CD4-positive, alpha-beta T cell treated with Interferon gamma for 1 hour (primary cell): Measurements from ENCODE around the gene LRRC1.

Source experiments
- DNase-seq: peaks from one replicate; pipeline ENCODE4 v3.0.0-alpha.2; 2020

LRRC1 gene

DNA sequence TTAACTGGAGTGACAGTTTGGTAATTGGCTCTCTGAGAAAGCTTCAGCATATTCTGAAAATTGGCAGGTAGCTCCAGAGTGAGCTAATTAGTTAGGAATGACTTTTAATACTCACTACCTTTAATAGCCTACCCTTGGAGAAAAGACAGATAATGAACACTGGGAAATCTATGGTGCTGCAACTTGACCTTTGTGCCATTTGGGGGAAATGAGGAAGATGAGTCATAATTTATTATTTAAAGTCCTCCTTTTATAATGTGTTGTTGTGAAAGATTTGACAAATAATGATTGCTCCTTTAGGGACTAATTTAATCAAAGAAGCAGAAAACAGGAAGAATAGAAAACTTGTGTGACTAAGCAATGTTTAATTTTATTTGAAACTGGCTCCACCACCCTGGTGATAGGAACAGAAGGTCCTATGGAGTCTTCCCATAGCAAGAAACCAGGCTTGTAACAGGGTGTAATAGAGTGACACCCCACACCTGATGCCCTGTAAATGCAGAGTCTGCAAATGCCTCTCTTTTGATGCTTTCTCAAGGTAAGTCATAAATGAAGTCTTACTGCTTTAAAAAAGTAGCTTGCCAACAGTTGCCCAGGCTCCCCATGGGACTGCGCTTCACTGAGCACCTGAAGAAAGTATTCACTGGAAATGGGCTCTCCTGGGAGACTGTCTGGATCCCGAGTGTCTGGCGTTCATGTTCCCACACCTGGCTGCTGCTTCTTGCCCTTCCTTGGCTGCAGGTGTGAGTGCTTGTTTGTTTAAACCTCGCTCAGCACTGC, 134.4 kb downstream of the LRRC1 start:
- DNase-seq, result no peak

DNA sequence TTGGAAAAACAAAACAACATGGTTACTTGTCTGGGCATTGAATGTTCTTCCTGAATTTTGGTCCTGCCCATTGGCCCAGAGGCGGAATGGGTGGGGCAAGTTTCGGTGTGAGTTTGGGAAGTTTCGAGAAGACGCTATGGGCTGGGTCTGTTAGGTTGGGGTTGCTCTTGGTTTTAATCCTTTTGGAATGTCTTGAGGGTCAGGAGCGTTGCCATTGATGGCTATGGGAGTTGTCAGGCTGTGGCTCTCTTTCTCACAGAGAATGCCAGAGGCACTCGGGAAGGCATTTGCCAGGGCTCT, 135.0 kb downstream of the LRRC1 start:
- DNase-seq, result no peak

DNA sequence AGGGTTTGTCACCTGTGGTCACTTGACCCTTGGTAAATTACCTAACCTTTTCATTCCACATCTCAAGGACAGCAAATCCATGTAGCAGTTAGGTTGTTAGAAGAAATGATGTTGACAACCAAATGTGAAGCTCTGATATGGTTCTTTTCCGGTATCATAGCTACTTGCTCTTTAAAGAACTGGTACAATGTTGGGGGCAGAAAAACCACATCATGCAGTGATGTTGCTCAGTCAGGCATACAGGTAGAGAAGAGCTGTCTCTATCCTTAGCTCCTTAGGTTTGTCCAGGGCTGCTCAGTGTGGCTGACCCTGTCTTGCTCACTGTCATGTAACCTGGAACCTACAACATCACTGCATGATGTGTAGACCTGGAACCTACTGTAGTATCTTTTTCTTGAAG, 135.5 kb downstream of the LRRC1 start:
- no peak for DNase-seq

DNA sequence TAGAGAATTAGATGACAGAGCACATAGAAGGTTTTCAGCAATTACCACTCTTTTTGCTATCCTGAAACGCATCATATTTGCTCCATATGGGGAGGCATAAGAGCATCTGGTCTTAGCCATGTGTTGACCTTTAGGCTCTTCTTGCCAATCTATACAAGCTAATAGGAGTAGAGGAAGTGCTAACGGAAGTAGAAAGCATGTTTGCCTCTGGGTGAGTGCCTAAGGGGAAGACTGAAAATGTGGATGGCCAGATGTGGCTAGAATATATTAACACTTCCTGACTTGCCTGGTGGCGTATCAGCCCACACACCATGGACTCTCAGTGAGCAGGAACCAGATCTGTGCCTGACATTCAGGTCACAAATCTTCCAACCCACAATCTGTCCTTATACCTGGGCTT, 136.3 kb downstream of the LRRC1 start:
- no peak for DNase-seq

DNA sequence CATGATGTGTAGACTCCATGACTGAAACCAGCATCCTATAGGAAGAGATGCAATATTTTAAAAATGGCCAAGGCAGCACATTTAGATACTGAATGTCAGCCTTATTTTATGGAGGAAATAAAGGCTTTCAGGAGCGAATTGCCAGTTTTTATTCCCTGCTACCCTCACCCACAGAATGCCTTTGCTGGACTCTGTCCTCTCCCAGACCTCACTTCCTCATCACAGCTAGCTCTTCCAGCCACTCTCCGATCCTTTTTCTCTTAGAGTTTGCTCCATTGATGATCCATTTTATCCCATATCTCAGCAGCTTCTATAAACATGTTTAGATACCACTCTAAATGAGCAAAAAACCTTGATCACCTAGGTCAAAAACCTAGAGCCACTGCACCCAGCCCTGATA, 137.7 kb downstream of the LRRC1 start:
- DNase-seq, result no peak

DNA sequence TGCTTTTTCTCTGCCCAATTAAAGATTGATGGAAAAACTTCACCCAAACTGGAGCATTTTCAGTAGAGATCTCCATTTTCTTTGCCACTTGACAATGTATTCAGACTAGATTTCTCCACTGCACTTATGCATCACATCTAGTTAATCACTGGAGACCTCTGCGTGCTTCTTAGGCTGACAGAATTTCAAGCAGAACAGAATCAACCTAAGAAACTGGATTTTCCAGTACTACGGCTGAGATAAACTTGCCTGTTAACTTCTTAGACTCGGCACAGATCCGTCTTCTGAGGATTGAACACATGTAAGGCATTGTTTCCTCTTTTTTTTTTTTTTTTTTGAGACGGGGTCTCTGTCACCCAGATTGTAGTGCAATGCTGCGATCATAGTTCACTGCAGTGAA, 139.2 kb downstream of the LRRC1 start:
- DNase-seq, result no peak

DNA sequence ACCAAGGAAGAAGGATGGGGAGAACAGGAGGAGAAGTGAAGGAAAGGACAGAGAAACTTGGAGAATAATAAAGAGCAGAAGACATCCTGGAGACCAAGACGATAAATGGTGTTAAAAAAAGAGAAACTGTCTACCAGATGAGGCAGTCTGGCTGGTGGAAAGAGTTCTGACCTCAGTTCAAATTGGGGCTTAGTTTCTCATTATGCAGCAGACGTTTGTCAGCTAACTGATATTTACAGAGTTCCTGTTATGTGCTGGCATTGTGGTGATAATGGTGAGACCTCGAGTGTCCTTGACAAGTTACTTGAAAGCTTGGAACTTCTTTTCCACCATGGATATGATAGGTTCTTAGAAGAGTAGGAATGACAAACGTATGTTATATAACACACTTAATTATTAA, 142.7 kb downstream of the LRRC1 start:
- DNase-seq, result no peak

DNA sequence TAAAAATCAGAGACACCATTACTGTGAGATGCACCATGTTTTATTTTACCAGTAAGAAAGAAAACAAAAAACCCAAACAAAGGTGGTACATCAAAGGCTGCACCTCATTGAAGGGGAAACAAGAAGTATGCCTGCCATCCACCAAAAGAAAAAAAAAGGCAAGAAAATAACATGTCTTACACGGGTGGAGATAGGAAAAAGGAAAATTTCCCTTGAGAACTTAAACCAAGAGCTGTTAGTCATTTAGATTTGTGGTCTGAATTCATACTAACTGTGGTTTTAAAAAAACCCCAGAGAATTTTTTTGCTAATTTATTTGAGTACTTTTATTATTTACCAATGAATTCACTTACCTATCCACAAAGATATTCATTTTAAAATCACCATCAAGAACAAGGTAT, 144.0 kb downstream of the LRRC1 start:
- DNase-seq, result no peak

DNA sequence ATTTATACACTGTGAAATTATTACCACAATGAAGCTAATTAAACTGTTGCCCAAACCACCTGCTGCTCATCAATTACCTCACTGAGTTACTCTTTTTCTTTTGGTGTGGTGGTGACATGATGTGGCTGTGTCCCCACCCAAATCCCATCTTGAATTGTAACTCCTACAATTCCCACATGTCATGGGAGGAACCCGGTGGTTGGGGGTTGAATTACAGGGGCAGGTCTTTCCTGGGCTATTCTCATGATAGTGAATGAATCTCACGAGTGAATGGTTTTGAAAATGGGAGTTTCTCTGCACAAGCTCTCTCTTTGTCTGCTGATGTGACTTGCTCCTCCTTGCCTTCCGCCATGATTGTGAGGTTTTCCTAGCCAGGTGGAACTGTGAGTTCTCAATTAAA, 145.0 kb downstream of the LRRC1 start:
- DNase-seq, result no peak

DNA sequence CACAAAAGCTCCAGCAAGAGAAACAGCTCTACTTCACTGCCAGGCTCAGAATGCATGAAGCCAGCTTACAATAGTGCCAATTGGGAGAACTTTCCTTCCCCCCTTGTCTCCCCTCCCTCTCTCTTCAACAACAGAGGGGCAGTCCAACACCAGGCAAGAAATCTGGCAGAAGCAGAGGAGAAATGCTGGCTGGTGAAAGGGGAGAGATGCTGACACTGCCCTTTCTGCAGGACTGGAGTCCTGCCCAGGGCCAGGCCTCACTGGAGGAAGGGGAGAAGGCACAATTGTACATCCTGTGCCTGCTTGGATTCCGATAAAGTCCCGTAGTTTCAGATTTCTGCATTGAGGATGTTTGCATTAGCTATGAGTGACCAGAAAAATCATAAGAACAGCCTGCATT, 148.6 kb downstream of the LRRC1 start:
- no peak for DNase-seq

DNA sequence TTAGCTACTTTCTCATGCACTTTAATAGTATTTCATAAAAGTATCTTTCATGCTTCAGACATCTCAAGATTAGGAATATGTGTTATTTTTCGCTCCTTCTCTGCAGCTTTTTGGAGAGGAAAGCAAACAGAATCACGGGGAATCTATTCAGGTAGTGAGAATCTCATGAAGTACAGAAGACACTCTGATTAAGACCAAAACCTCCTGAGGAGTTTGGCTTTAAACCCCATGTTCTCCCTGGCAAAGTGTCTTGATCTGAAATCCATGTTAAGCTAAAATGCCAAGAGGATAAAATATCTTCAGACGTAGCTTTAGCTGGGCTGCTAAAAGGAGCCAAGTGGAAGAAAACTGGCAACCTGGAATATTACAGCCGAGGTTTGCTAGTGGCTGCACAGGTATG, 149.3 kb downstream of the LRRC1 start:
- DNase-seq, result no peak

DNA sequence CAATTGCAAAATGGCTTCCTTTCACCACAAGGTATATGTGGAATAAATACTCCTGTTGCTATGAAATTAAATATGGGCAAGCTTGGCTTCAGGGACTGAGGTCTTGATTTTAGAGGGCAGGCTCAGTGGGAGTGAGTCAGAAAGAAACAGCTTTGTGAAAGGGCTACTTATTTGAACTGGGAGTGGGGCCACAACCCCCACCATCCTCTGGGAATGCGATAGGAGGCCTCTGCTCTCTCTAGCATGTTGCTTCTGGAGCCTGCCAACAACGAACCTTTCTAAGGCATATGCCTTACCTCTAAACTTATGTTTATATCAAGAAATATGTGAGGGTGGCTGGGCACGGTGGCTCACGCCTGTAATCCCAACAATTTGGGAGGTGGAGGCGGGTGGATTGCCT, 149.7 kb downstream of the LRRC1 start:
- DNase-seq, result no peak

DNA sequence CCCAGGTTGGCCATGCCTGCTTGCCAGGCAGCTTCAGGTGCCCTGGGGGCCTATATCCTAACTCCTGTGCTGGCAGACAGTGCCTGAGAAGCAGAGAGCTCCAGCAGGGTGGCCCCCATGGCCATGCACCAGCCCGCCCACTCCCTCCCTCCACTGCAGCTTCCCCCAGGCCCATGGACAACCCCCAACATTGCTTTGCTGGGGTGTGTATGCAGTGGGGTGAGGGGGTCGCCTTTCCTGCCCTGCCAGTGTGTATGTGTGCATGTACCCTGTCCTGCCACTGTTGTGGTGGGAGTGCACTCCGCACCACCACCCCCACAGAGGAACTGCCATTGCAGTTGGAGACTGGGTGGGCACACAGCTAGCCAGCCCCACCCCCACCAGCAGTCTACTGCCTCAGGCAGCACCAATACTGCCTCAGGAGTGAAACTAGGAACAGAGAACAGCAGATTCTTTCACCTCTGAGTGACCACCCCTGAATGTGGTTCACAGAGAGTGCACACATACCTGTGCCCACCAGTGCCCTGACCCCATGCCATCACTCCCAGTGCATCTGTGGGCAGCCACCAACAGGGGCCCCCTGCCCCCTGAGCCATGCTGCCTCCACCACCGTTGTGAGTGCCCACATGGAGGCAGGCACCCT, 151.1 kb downstream of the LRRC1 start:
- no peak for DNase-seq

DNA sequence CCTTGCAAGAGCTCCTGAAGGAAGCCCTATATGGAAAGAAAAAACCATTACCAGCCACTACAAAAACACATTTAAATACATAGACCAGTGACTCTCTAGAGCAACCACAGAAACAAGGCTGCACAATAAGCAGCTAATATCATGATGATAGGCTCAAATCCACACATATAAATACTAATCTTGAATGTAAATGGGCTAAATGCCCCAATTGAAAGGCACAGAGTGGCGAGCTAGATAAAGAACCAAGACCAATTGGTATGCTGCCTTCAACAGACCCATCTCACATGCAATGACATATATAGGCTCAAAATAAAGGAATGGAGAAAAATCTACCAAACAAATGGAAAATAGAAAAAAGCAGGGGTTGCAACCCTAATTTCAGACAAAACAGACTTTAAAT, 153.0 kb downstream of the LRRC1 start:
- DNase-seq, result no peak

DNA sequence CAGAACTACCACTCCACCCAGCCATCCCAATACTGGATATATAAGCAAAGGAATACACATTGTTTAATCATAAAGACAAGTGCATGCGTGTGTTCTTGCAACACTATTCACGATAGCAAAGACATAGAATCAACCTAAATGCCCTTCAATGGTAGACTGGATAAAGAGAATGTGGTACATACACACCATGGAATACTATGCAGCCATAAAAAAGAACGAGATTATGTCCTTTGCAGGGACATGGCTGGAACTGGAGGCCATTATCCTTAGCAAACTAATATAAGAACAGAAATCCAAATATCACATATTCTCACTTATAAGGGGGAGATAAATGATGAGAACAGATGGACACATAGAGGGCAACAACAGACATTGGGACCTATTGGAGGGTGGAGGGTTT, 156.6 kb downstream of the LRRC1 start:
- no peak for DNase-seq

DNA sequence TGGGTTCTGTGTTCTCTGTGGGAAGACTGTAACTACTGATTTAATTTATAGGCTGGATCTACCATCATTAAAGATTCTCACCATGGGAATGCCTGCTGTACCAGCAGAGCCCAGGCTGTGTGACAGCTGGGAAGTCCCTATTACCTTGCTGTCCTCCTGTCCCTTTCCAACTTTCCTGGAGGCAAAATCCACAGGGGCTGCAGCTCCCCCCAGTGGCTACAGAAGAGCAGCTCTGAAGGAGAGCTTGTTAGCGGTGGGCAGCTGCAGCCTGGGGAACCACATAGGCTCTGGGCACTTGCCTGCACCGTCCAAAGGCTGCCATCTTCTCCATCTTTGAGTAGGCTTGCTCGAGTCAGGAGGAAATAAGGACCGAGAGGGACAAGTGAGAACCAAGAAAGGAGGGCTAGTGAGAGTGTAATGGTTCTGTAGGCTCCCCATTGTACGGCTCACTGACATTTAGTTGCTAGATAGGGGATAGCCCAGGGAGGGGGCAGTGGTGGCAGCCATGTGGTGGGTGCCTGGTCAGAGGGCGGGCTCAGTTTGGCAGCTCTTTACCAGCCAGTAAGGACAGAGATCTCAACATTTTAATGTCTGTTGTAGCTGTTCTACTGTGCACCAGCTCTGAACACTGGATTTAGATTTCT, 161.4 kb downstream of the LRRC1 start:
- DNase-seq, result no peak

DNA sequence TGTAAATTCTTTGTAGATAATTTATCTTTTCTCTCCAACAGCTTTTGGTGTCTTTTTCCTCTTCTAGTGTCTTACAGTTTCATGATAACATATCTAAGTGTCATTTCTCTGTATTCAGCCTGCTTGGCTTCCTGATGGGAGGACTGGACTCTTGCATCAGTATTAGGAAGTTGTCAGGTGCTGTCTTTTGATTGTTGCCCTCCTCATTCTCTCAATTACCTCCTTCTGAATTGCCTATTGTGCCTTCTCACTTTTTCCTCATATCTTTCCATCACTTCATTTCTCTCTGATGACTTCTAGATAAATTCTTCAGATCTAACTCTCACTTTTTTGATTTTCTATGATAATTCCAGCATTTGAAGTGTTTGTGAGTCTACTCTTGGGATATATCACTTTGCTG, 162.0 kb downstream of the LRRC1 start:
- DNase-seq, result no peak

DNA sequence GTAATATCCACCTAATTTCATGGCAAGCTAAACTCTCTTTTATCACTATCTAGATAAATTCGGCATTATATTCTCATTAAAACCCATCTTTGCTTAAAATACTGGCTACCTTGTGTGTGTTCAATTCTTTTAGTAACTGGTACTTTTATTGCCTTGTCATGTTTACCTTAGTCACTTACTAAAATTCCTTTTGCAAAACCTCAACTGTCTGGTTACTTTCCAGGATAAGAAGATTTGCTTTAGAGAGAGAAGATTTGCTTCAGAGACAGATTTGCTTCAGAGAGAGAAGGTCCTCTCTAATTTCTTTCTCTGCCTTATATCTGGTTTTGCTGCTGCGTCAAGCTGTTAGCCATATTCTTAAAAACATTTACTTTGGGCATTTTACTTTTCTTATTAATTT, 164.9 kb downstream of the LRRC1 start:
- DNase-seq, result no peak

DNA sequence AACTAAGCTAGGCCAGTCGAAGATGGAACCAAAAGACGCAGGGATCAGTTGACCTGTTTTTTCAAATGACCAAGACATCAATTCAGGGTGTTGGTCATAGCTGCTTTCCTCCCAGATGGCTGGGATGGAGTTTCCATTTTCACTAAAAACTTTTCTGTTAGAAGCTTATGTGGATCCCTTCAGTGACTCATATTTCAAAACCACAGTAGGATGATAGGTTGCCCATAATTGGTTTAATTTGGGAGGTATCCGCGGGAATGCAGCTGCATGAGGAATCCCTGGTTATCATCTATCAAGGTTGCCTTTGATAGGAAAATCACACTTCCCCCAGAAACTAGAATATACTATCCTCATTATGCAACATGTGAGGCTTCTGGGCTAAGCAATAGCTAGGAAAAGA, 165.5 kb downstream of the LRRC1 start:
- no peak for DNase-seq

DNA sequence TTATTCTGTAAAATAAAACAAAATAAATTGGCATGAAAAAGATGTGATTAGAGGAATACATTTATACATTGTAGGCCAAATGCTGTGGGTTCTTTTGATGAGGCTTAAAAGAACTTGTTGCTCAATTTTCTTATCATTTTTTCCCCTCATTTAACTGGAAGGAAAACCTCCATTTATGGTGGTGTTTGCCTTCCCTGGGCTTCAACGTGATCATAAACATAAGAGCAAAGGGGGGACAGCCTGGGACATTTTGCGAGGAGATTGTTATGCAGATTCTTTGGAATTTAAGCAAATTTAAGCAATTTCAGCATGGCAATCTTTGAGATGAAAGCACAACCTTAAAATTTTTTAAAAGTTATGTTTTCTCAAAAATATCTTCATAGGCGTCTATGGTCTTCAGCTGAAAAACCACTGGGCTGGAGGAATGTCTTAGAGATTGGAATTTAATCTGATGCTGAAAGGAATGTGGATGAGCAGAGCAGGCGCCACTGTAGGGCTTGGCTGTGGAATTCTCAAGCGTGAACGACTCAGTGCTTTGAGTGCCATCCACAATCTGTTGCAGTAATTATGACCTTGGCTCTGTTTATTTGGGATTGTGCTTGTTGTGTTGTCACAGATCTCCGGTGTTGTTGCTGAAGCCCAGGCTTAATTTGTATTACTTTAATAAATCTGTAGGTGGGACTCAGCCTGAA, 167.0 kb downstream of the LRRC1 start:
- DNase-seq, result no peak

DNA sequence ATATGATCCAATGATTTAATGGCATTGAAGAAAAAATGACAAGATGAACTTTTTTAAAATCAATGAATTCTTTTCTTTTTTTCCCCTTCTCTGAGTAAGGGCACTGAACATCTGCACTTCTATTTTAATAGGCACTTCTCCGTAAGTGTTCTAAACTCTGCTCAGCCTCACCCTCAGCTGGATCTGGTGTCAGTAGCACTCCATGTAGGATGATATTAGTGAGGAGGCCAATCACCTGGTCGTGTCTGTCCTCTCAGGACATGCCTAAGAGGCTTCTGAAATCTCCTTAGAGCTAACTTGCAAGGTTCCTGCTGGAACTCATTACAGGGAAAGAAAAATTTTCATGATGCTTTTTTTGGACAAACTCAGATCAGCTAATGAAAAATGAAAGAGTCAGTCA, 167.8 kb downstream of the LRRC1 start:
- DNase-seq, result no peak

DNA sequence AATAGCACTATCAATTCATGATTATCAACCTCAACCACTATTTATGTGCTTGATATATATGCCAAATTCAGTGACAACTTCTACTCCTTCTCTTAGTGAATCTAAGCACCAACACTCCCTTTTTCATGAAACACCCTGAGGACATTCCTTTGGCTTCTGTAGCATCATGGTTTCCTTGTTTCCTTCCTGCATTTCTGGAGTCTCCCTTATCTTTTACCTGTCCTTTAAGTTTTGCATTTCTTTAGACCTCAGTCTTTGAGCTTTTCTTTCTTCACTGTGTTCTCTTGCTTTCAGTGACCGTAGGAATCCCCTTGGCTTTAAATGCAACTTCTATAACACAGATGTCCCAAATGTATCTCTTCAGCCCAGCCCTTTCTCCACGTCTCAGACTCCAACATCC, 172.6 kb downstream of the LRRC1 start:
- DNase-seq, result no peak
